Posterior cingulate gyrus (tissue), 11 donors: ENCODE data around the gene SPARCL1.

Source experiments
- DNase-seq, 10 donors: peaks; one replicate each; pipeline versions ENCODE4 v3.0.0 to v3.0.0-alpha.2; 2020 to 2021; ENCODE audit warnings: mixed read lengths in 3 of 10
- intact Hi-C: fragments of 100-400 bp; cut with DNase I; formaldehyde crosslinking; loops from one replicate; pipeline ENCODE4 v1.15.1; 2023

Gene SPARCL1

GRCh38 chr4:87541956-87542709 lies 13.0 kb upstream of the SPARCL1 start:
- intact Hi-C loops = loop anchor here (5.0 kb wide), 1 partner anchor 135 kb away; no protein-coding TSS in a partner anchor
- DNase-seq = no peak

- DNase-seq = no peak
- intact Hi-C loops = loop anchor here (5.0 kb wide), 1 partner anchor 136 kb away; no protein-coding TSS in a partner anchor
Observed at GRCh38 chr4:87541521-87541920, 12.3 kb upstream of the SPARCL1 start.

GRCh38 chr4:87540146-87541058 lies 11.2 kb upstream of the SPARCL1 start:
- DNase-seq = no peak
- intact Hi-C loops = loop anchor here (5.0 kb wide), 1 partner anchor 137 kb away; no protein-coding TSS in a partner anchor

GRCh38 chr4:87532907-87533306 lies 3.7 kb upstream of the SPARCL1 start:
- intact Hi-C loops = no loop called here
- no peak for DNase-seq

GRCh38 chr4:87532109-87532508 lies 2.9 kb upstream of the SPARCL1 start:
- intact Hi-C loops = no loop called here
- no peak for DNase-seq

- intact Hi-C loops = no loop called here
- DNase-seq = no peak
Observed at GRCh38 chr4:87531621-87532020, 2.4 kb upstream of the SPARCL1 start.

- peak in 4 of 10 donors; percentile 32 to 85 (median 45) for DNase-seq
- intact Hi-C loops = no loop called here
Observed at GRCh38 chr4:87530868-87531267, 1.7 kb upstream of the SPARCL1 start.

- intact Hi-C loops = no loop called here
- no peak for DNase-seq
Observed at GRCh38 chr4:87530229-87530628, 1.1 kb upstream of the SPARCL1 start.

GRCh38 chr4:87527431-87528220 lies 1.6 kb downstream of the SPARCL1 start:
- DNase-seq = no peak
- intact Hi-C loops = no loop called here

- intact Hi-C loops = no loop called here
- DNase-seq = peak in 1 of 10 donors; percentile 81
Observed at GRCh38 chr4:87525636-87526295, 3.4 kb downstream of the SPARCL1 start.

GRCh38 chr4:87524456-87524855 lies 4.7 kb downstream of the SPARCL1 start:
- intact Hi-C loops = no loop called here
- DNase-seq = no peak

GRCh38 chr4:87523307-87523706 lies 5.9 kb downstream of the SPARCL1 start:
- intact Hi-C loops = no loop called here
- DNase-seq = no peak

- intact Hi-C loops = no loop called here
- DNase-seq = no peak
Observed at GRCh38 chr4:87521757-87522374, 7.3 kb downstream of the SPARCL1 start.

- intact Hi-C loops = no loop called here
Observed at GRCh38 chr4:87521319-87521718, 7.9 kb downstream of the SPARCL1 start.

GRCh38 chr4:87517621-87518020 lies 11.6 kb downstream of the SPARCL1 start:
- intact Hi-C loops = no loop called here
- DNase-seq = no peak

More at GRCh38 chr4:87521319-87521718, 7.9 kb downstream of the SPARCL1 start:
- no peak for DNase-seq

- intact Hi-C loops = no loop called here
- DNase-seq = no peak
Observed at GRCh38 chr4:87516683-87517082, 12.5 kb downstream of the SPARCL1 start.

- intact Hi-C loops = no loop called here
- DNase-seq = no peak
Observed at GRCh38 chr4:87512400-87512799, 16.8 kb downstream of the SPARCL1 start.

- DNase-seq = no peak
- intact Hi-C loops = no loop called here
Observed at GRCh38 chr4:87511500-87511899, 17.7 kb downstream of the SPARCL1 start.

- intact Hi-C loops = no loop called here
Observed at GRCh38 chr4:87510747-87511146, 18.4 kb downstream of the SPARCL1 start.

More at GRCh38 chr4:87510747-87511146, 18.4 kb downstream of the SPARCL1 start:
- DNase-seq = peak in 2 of 10 donors; percentile 63 to 80
